Astrocyte (in vitro differentiated cells and primary cell): ENCODE measurements around the gene LGR6.

ENCODE experiments used
- EZH2 ChIP-seq: IDR thresholded peaks from 2 replicates; pipeline ENCODE4 v1.6.1; 2012; ENCODE audit warnings: mild to moderate bottlenecking, low read length, inconsistent platforms; ENCODE audit not compliant: insufficient read depth
- TF ChIP-seq, protein P1 (sequence below): IDR thresholded peaks from 2 replicates; pipeline ENCODE4 v1.5.1; 2011; ENCODE audit warnings: low read depth, mild to moderate bottlenecking, inconsistent platforms, low read length, moderate library complexity; ENCODE audit not compliant: insufficient read depth

DNA sequence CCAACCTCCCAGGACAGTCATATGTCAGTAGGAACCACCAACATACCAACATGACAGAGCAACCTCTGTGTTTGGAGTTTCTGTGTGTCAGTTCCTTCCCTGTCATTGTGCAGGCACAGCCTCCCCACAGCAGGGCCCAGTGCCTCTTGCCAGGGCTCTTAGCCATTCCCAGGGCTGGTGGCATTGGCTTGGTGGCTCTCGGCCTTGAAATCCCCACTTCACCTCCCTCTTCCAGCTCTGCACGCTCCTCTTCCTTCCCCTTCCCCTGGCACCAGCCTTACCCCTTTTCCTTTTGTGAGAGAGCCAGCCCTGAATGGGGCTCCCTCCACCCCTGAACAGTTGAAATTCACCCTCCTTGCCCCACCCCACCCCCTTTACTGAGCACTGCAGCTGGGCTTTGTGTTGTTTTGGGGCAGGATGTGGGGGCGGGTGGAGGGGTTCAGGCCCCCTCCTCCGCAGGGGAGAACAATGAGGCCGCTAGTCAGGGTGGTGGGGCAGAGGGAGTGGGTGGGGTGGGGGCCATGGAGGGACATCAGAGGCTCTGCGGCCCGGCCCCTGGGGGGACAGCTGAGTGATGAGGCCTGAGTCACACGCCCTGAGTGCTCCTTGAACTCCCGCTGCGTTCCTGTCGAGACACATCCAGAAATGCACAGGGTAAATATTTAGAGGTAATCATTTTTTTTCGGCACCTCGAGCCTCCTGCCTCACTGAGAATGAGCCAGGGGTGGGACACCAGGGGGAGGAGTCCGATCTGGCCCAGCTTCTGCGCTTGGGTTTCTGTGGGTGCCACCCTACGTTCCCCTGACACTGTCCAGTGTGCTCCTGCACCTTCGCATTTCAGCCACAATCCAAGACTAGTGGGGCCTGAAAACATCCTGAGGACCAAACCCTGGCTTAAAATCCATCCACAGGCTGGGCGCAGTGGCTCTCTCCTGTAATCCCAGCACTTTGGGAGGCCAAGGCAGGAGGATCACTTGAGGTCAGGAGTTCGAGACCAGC is 28.6 kb downstream of the LGR6 start:
- no peak for TF ChIP-seq EZH2
- TF ChIP-seq, protein P1, sequence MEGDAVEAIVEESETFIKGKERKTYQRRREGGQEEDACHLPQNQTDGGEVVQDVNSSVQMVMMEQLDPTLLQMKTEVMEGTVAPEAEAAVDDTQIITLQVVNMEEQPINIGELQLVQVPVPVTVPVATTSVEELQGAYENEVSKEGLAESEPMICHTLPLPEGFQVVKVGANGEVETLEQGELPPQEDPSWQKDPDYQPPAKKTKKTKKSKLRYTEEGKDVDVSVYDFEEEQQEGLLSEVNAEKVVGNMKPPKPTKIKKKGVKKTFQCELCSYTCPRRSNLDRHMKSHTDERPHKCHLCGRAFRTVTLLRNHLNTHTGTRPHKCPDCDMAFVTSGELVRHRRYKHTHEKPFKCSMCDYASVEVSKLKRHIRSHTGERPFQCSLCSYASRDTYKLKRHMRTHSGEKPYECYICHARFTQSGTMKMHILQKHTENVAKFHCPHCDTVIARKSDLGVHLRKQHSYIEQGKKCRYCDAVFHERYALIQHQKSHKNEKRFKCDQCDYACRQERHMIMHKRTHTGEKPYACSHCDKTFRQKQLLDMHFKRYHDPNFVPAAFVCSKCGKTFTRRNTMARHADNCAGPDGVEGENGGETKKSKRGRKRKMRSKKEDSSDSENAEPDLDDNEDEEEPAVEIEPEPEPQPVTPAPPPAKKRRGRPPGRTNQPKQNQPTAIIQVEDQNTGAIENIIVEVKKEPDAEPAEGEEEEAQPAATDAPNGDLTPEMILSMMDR, result no peak
